ENCODE measurements around the gene AP3S1. TPM values are rescaled to one million over a fixed set of nuclear protein-coding genes. Genes with fewer than 3 reads are reported as not detected.
"Not testable (repeated sequence)": the region's sequence is repeated elsewhere in the genome, so short reads cannot be mapped to it uniquely, and the experiment has no call there.

The AP3S1 gene
- total RNA-seq, 6 donors from 2014 or later, result 8.9 to 81.1 (median 46.5) TPM

DNA sequence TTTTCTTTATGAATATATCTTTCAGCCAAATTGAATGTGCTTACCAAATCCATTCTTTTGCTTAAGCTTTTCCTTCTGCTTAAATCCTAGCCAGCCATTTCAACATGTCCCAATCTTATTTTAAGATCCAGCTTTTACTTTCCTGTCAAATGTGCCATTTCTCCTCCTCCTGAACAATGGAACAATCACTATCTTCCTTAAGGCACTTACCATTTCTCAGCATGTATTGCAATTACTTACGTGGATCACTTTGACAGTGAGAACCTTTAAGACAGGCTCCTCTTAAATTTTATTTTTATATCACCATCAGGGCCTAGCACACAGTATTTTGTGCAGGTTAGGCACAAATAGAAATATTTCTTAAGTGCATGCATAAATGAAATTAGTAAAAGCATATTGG is 20.9 kb upstream of the AP3S1 start:
- Histone ChIP-seq H3K4me3 (no peak overlapping the region), H3K36me3 (no peaks in the 10 kb centered on the region), H3K4me1 (peaks cover 10 to 11% (median 10%) of the 10 kb centered on the region in 4 donors), H3K27me3 (peaks cover 0 to 9% (median under 1%) of the 10 kb centered on the region in 4 donors), H3K27ac (no peak overlapping the region), H3K9me3 (no peaks in the 10 kb centered on the region)
- 83 to 91% methylated on average over 1 of the region's 1 CpG for WGBS, 2 donors
- ATAC-seq (ENCODE audit: low FRiP score in 2 of 2) (no peak), DNase-seq (no peak)
- TF ChIP-seq POLR2A (IDR thresholded peaks at IDR 0.05), result no peak
- TF ChIP-seq EP300 (IDR thresholded peaks at IDR 0.05), result no peak
- no peak for TF ChIP-seq CTCF (IDR thresholded peaks at IDR 0.05)
- no peak for TF ChIP-seq POLR2AphosphoS5 (IDR thresholded peaks at IDR 0.05)

DNA sequence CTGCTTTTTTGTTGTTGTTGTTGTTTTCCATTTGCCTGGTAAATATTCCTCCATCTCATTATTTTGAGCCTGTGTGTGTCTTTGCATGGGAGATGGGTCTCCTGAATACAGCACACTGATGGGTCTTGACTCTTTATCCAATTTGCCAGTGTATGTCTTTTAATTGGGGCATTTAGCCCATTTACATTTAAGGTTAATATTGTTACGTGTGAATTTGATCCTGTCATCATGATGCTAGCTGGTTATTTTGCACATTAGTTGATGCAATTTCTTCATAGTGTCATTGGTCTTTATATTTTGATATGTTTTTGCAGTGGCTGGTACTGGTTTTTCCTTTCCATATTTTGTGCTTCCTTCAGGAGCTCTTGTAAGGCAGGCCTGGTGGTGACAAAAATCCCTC is 16.8 kb upstream of the AP3S1 start:
- not testable (repeated sequence) for H3K4me1 ChIP-seq; DNase-seq; H3K27ac ChIP-seq; H3K27me3 ChIP-seq; H3K4me3 ChIP-seq; H3K9me3 ChIP-seq; ATAC-seq (ENCODE audit: low FRiP score in 2 of 2)
- H3K36me3 ChIP-seq, result peaks cover 6 to 21% (median 7%) of the 10 kb centered on the region in 4 donors
- 96 to 100% methylated on average over 1 of the region's 1 CpG for WGBS, 2 donors

DNA sequence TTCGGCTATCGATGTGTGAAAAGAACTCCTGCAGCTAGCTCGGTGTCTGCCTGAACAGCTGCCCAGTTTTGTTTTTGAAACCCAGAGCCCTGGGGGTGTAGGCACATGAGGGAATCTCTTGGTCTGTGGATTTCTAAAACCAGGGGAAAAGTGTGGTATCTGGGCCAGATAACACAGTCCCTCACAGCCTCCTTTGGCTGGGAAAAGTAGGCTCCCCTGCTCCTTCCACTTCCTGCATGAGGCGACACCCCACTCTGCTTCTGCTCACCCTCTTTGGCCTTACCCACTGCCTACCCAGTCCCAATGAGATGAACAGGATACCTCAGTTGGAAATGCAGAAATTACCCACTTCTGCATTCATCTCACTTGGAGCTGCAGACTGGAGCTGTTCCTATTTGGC is 15.8 kb upstream of the AP3S1 start:
- Histone ChIP-seq H3K27me3 (no peaks in the 10 kb centered on the region), H3K9me3 (no peaks in the 10 kb centered on the region), H3K4me1 (no peaks in the 10 kb centered on the region), H3K27ac (no peak overlapping the region), H3K4me3 (no peak overlapping the region), H3K36me3 (peaks cover 6 to 31% (median 7%) of the 10 kb centered on the region in 4 donors)
- ATAC-seq (ENCODE audit: low FRiP score in 2 of 2) (no peak), DNase-seq (no peak)
- WGBS, 2 donors, result 99 to 100% methylated on average over 4 of the region's 4 CpGs
- TF ChIP-seq POLR2AphosphoS5 (IDR thresholded peaks at IDR 0.05), result no peak
- TF ChIP-seq EP300 (IDR thresholded peaks at IDR 0.05), result no peak
- no peak for TF ChIP-seq POLR2A (IDR thresholded peaks at IDR 0.05)
- TF ChIP-seq CTCF (IDR thresholded peaks at IDR 0.05), result no peak

DNA sequence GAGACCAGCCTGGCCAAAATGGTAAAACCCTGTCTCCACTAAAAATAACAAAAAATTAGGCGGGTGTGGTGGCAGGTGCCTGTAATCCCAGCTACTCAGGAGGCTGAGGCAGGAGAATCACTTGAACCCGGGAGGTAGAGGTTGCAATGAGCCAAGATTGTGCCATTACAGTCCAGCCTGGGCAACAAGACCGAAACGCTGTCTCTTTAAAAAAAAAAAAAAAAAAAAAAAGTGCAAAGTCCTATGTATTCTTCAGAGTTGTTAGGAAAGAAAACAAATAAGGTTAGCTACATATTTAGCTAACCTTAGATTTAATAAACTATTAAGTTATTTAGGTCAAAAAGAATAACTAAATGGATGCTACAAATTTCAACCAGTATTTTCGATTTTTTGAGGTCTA is 11.8 kb upstream of the AP3S1 start:
- H3K36me3 ChIP-seq, result peaks cover 7 to 62% (median 13%) of the 10 kb centered on the region in 4 donors

DNA sequence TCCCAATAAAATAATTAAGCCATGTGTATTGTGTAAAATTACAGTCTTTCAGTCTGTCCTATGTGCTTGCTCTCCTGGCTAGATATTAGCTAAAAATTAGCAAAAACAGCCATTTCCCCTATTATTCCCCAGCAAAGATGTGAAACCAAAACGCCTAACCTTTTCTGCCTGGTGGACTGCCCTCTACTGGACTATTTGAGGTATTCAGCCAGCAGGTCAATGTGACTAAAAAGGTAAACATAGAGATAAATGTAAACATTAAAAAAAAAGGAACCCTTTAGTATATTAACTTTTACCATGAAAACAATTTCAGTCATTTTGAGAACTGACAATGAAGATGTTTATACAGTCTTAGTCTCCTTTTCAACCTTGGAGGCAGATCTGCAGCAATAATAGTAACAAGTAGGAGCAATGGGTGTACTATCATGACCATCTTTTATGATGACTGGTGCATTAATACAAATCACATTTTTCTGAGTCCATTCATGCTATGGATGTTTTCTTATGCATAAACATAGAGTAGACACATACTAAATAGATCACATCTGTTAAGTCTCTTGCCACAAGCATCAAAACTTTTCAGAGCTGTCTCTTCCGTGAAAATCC is 10.5 kb upstream of the AP3S1 start:
- H3K27me3 ChIP-seq, result no peaks in the 10 kb centered on the region
- WGBS, 2 donors, result 49 to 57% methylated on average over 2 of the region's 2 CpGs
- H3K9me3 ChIP-seq, result no peaks in the 10 kb centered on the region
- H3K4me1 ChIP-seq, result peaks cover 0 to 3% (median 0%) of the 10 kb centered on the region in 4 donors
- no peak overlapping the region for H3K4me3 ChIP-seq
- peaks cover 14 to 75% (median 19%) of the 10 kb centered on the region in 4 donors for H3K36me3 ChIP-seq
- no peak for TF ChIP-seq POLR2AphosphoS5 (IDR thresholded peaks at IDR 0.05)
- TF ChIP-seq EP300 (IDR thresholded peaks at IDR 0.05), result no peak
- TF ChIP-seq CTCF (IDR thresholded peaks at IDR 0.05), result peak; percentile 51 to 68 (median 58)
- TF ChIP-seq POLR2A (IDR thresholded peaks at IDR 0.05), result no peak
- no peak for DNase-seq
- ATAC-seq (ENCODE audit: low FRiP score in 2 of 2), result peak in 1 of 2 donors; percentile 68
- H3K27ac ChIP-seq, result no peak overlapping the region

More for the DNA sequence above, 11.8 kb upstream of the AP3S1 start:
- Histone ChIP-seq H3K4me1 (peaks cover 0 to 3% (median 0%) of the 10 kb centered on the region in 4 donors), H3K27ac (no peak overlapping the region), H3K9me3 (no peaks in the 10 kb centered on the region), H3K4me3 (no peak overlapping the region), H3K27me3 (no peaks in the 10 kb centered on the region)
- DNase-seq, result no peak
- ATAC-seq (ENCODE audit: low FRiP score in 2 of 2), result no peak
- TF ChIP-seq POLR2A (IDR thresholded peaks at IDR 0.05), result no peak
- TF ChIP-seq EP300 (IDR thresholded peaks at IDR 0.05), result no peak
- no peak for TF ChIP-seq CTCF (IDR thresholded peaks at IDR 0.05)
- no peak for TF ChIP-seq POLR2AphosphoS5 (IDR thresholded peaks at IDR 0.05)
- WGBS, 2 donors, result 84 to 96% methylated on average over 5 of the region's 5 CpGs

All from upper lobe of left lung (tissue), 6 donors.